Inferior parietal cortex (tissue), 1 donor: Measurements from ENCODE around the gene RPUSD3.

ENCODE experiments used
- DNase-seq: peaks from one replicate; pipeline ENCODE4 v3.0.0-alpha.2; 2016; ENCODE audit errors: extremely low spot score

RPUSD3 gene

DNA sequence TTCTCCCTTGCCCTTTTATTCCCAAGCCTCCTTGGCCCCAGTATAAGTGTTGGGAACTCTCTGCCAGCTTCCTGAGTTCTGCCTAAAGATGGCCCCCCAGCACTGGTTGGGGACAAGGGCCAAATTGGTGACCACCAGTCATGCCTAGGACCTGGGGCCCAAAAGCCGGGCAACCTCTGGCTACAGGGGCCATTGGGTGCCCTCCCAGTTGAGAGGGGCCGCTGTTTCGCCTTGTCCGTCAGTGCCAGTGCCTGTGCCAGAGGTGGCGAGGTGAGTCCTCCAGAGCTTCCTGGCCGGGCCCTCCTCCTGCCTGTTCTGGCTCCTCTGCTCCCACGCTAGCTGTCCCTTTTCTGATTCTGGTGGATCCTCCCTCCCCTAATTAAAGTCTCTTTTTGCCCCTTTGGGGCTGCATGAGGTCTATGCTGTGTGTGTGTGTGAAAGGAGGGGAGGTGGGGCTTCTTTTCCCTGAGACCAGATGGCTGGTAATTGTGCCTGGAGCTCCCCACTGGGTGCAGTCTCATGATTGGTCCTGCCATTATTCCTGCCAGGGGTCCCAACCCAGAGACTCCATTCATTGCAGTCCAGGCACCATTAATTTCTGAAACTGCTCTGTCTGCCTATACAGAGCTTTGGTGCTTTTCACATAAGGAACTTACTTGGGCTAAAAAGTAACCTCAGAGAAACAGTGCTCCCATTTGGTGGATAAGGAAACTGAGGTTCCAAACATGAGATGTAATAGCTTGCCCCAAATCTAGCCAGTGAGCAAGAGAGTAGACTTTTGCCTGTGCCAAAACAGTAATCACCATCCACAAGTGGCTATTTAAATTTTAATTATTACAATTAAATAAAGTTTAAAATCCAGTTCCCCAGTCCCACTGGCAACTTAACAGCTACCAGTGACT, 36.9 kb downstream of the RPUSD3 start:
- no peak for DNase-seq

DNA sequence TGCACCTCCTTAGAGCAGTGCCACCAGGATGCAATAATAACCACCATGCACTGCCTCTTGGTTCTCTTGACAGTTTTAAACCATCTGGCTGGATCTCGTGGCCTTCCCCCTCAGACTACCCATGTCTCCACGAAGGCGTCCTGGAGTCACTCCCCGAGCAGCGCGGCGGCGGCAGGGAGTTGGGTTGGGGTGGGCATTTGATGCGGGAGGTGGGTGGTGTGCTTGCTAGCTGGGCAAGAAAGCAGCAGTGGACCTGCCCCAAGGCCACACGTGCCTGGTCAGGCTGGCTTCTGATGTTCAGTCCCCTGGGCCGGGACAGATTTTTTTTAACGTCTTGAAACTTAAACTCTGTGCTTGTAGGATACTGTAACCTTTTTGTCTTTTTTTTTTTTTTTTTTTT, 37.7 kb downstream of the RPUSD3 start:
- no peak for DNase-seq

DNA sequence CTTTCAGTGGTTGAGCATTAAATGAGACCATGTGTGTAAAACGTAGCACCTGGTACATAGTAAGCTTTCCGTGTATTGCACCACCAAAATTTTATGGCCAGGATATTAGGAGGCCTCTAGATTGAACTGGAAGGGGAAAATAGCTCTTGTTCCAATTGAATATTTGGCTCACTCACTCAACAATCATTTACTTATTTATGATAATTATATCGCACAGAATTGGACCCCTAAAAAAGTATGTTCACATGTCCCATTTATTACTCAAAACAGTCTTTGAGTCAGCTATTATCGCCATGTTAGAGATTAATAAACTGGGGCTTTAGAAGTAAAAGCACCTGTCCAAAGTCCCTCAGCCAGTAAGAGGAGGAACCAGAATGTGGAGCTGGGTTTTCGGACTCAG, 38.8 kb downstream of the RPUSD3 start:
- DNase-seq: no peak

DNA sequence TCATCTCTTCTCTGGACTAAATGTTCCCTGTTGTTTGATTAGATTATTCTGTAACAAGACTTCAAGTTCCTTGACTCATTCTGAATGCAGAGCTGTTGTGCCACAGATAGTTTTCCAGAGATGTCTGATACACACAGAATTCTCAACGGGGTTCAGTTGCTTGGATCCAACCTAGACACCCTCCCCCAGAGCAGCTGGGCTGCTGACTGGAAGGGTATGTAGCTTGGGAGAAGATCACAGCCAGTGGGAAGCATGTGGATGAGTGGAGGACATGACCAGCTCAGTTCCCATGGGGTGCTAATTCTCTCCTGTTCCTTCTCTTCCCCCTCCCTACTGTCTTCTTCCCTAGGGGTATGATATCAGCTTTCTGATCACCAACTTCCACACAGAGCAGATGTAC, 40.3 kb downstream of the RPUSD3 start:
- peak; percentile 46 for DNase-seq

DNA sequence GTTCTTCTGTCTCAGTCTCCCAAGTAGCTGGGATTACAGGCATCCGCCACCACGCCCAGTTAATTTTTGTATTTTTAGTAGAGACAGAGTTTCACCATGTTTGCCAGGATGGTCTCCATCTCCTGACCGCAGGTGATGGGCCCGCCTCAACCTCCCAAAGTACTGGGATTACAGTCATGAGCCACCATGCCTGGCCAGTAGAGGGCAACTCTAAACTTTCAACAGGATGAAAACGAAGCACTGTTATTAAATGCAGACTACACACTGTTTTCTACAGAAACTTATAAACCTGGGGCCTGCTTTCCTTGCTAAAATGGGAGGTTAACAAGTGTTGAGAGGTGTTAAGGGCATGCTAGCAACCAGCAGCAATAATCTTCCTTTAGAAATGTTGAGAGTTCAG, 43.3 kb downstream of the RPUSD3 start:
- no peak for DNase-seq

DNA sequence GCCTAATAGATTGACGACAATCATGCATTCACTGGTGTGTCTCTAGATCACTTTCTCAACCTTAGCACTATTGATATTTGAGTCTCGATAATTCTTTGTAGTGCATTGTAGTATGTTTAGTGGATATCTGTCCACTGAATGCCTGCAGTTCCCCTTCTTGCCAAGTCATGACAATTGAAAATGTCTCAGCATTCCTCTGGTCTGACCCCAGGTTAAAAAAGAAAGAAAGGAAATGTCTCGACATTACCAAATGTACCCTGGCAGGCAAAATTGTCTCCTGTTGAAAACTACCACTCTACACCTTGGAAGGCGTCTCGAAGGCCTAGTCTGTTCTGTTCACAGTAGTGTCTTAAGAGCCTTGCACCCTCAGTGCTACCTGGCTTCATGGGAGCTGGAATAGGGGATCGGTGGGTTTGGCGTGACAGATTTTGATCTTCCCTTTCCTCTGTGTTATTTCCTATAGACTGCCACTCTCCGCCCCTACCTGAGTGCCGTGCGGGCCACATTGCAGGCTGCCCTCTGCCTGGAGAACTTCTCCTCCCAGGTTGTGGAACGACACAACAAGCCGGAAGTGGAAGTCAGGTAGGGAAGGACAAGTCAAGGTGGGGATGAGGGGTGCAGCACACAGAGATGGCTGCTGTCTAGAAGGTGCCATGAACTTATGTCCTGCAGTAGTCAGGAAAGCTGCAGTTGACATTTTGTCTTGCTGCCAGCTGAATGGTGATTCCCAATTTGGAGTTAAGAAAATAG, 46.4 kb downstream of the RPUSD3 start:
- no peak for DNase-seq

DNA sequence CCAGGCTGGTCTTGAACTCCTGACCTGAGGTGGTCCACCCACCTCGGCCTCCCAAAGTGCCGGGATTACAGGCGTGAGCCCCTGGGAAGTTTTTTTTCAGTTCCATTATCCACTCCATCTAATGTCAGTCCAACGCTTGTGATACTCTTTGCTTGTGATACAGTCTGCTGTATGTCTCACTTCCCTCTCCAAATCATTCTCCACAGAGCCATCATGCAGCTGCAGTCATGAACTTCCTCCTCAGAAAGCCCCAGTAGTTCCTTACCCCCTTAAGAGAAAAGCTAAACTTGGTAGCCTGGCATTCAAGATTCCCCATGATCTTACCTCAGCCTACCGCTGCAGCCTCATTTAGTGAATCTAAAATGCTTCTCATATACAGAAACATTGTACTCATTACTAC, 48.6 kb downstream of the RPUSD3 start:
- no peak for DNase-seq

DNA sequence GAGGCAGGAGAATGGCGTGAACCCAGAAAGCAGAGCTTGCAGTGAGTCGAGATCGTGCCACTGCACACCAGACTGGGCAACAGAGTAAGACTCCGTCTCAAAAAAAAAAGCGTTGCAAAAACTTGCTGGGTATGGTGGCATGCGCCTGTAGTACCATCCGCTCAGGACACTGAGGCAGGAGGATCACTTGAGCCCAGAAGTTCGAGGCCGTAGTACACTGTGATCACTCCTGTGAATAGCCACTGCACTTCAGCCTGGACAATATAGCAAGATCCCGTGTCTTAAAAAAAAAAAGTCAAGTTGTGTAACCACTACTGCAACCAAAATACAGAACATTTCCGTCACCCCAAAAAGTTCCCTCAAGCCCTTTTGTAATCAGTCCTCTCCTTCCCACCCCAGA, 49.4 kb downstream of the RPUSD3 start:
- no peak for DNase-seq

DNA sequence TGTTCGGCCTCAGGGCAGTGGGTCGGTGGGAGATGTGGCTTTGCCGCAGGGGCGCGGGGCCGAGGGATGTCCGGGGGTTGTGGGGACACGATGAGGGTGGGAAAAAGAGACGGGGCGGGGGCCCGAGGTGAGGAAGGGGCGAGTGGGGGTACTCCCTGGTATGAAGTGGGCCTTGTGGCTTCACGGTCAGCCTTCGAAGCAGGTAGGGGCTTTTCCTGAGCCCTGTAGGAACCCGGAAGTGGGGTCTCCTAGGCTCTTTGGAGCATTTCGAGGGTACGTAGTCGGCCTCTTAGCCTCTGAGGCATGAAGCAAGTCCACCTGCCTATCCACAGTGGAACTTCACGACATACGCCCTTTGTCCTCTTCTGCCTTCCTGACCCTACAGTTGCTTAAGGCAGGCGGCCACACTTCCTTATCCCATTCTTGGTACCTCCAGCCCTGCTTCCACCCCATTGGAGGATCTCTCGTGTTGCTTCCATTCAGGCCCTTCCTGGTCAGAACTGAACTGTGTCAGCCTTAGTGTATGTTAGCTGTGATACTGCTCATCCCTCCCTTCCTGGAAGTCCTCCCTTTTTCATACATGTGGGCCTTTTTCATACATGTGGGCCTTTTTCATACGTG, 50.5 kb downstream of the RPUSD3 start:
- DNase-seq: no peak

DNA sequence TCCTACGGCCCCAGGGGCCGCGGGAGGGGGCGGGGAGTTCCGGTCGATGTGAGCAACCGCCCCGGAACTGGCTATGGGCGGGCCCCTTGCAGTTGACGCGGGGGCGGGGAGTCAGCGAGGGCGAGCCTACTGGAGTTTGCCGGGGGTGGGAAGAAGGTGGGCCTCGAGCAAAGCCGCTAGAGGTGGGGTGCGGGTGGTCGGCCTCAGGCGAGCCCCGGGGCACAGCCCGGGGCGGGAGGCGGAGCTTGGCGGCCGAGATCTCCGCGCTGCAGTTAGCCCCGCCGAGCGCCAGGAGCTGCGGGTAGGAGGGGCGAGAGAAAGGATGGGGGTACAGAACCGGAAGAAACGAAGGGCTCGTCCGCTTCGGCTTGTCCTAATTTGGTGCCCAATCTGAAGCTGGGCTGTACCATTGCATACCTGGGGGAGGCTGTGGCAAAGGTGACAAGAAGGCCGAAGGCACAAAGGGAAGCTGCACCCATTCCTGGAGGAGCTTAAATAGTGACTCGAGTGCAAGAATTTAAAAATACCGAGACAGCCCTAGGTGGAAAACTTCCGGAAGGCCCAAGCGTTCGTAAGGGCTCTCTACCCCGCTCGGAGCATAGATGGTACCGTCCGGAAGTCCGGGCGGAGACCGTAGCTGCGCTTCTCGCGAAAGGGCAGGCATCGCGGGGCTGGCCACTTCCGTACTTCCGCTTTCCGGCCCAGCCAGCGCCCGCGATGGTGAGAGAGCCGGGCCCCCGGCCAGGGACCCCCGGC, 51.2 kb downstream of the RPUSD3 start, which contains the start of the genes ARPC4 and TADA3:
ARPC4 (plus strand) TSS at position 678 of the 756 bp plus-strand sequence; CDS start at position 718, 40 bp downstream.
TADA3 (minus strand) TSS at position 69 of the 756 bp plus-strand sequence. CDS start 1,007 bp downstream, outside the sequence.
- peak; percentile 97 for DNase-seq

DNA sequence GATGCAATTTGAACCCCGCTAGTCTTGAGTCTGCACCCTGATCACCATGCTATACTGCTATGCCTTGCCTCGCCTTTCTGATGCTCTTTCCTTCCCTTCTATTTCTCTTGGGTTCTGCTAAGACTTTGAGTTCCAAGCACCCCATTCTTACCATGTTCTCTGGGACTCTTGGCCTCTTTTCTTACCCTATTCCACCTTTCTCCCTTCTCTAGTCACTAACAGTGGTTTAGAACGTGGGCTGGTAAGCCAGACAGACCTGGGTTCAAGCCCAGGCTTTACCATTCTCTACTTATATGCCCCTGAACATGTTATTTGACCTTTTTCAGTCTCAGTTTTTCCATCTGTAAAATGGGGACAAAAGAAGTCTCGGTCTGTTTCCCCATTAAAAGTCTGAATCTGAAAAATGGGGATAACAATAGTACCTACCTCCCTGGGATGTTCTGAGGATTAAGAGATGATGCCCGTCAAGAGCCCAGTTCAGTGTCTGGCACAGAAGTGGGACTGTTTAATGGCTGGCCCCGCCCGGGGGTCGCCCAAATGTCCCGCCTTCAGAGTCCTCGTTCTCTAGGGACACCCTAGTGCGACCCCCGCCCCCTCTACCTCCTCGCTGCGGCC, 51.9 kb downstream of the RPUSD3 start:
- DNase-seq: no peak

DNA sequence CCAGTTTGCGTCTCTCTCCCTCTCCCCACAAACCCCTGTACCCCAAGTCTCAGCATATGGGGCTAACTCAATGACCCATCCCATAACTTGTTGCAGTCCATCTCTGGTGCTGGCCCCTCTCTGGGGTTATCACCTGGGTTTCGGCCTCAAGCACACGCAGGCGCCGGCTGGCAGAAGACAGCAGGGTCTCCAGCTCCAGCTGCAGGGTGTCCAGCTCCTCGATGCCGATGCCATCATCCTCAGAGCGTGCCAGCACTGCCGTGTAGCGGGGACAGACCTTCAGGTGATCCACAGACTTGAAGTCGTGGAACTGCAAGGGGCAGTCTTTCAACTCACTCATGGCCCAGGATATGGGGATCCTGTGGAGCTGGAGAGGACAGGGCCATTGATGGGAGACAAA, 52.7 kb downstream of the RPUSD3 start:
- no peak for DNase-seq
